Trophoblast cell (in vitro differentiated cells and primary cell): ENCODE measurements around the gene PRDM10.

ENCODE experiments used
- DNase-seq, 2 donors: peaks; one replicate each; pipeline ENCODE4 v3.0.0-alpha.2; 2016
- H2AFZ ChIP-seq: 2 replicates; pipeline ENCODE4 v1.6.1; 2013; ENCODE audit warnings: low read length, moderate library complexity, mild to moderate bottlenecking; ENCODE audit not compliant: insufficient read depth, poor library complexity
- H2AK5ac ChIP-seq: 2 replicates; pipeline ENCODE4 v1.6.1; 2013; ENCODE audit warnings: mild to moderate bottlenecking, low read length
- H2BK120ac ChIP-seq: 2 replicates; pipeline ENCODE4 v1.6.1; 2013; ENCODE audit warnings: low read length, mild to moderate bottlenecking, moderate library complexity; ENCODE audit not compliant: insufficient read depth, poor library complexity
- H2BK12ac ChIP-seq: 2 replicates; pipeline ENCODE4 v1.6.1; 2013; ENCODE audit warnings: mild to moderate bottlenecking, low read length, moderate library complexity
- H2BK5ac ChIP-seq: 2 replicates; pipeline ENCODE4 v1.6.1; 2013; ENCODE audit warnings: low read length, low read depth, moderate library complexity, mild to moderate bottlenecking; ENCODE audit not compliant: poor library complexity
- H3K14ac ChIP-seq: 2 replicates; pipeline ENCODE4 v1.6.1; 2013; ENCODE audit warnings: mild to moderate bottlenecking, low read length
- H3K18ac ChIP-seq: 2 replicates; pipeline ENCODE4 v1.6.1; 2013; ENCODE audit warnings: mild to moderate bottlenecking, low read length
- H3K23ac ChIP-seq: 2 replicates; pipeline ENCODE4 v1.6.1; 2013; ENCODE audit warnings: low read length
- H3K27ac ChIP-seq: 2 replicates; pipeline ENCODE4 v1.5.1; 2013; ENCODE audit warnings: low read depth, mild to moderate bottlenecking, inconsistent platforms, low read length, moderate library complexity
- H3K27me3 ChIP-seq: 2 replicates; pipeline ENCODE4 v1.6.1; 2013; ENCODE audit warnings: inconsistent platforms, mild to moderate bottlenecking, low read length, moderate library complexity; ENCODE audit not compliant: insufficient read depth
- H3K36me3 ChIP-seq, 2 experiments: 1 replicate in 1 of 2; 2 replicates in 1 of 2; pipeline ENCODE4 v1.6.1; 2013; ENCODE audit warnings: low read length in 2 of 2, mild to moderate bottlenecking in 2 of 2, moderate library complexity in 1 of 2; ENCODE audit not compliant: insufficient read depth in 2 of 2, control insufficient read depth in 1 of 2
- H3K4ac ChIP-seq: 2 replicates; pipeline ENCODE4 v1.6.1; 2013; ENCODE audit warnings: low read depth, mild to moderate bottlenecking, low read length, moderate library complexity
- H3K4me1 ChIP-seq, 2 experiments: 1 replicate in 1 of 2; 2 replicates in 1 of 2; pipeline ENCODE4 v1.6.1; 2013; ENCODE audit warnings: low read length in 2 of 2, mild to moderate bottlenecking in 2 of 2, moderate library complexity in 1 of 2; ENCODE audit not compliant: insufficient read depth in 2 of 2, control insufficient read depth in 1 of 2
- H3K4me2 ChIP-seq: 2 replicates; pipeline ENCODE4 v1.6.1; 2013; ENCODE audit warnings: inconsistent platforms, mild to moderate bottlenecking, low read length, moderate library complexity
- H3K4me3 ChIP-seq: 2 replicates; pipeline ENCODE4 v1.5.1; 2013; ENCODE audit warnings: mild to moderate bottlenecking, low read depth, low read length, inconsistent platforms
- H3K79me1 ChIP-seq: one replicate; pipeline ENCODE4 v1.6.1; 2013; ENCODE audit warnings: low read length
- H3K79me2 ChIP-seq: 2 replicates; pipeline ENCODE4 v1.6.1; 2013; ENCODE audit warnings: low read length, mild to moderate bottlenecking; ENCODE audit not compliant: control insufficient read depth, insufficient read depth, poor library complexity
- H3K9ac ChIP-seq: 2 replicates; pipeline ENCODE4 v1.6.1; 2013; ENCODE audit warnings: mild to moderate bottlenecking, low read length
- H3K9me3 ChIP-seq: 2 replicates; pipeline ENCODE4 v1.6.1; 2013; ENCODE audit warnings: low read depth, mild to moderate bottlenecking, control low read depth, inconsistent platforms, low read length; ENCODE audit not compliant: insufficient read depth
- H4K12ac ChIP-seq: 2 replicates; pipeline ENCODE4 v1.6.1; 2013; ENCODE audit warnings: low read depth, mild to moderate bottlenecking, low read length, moderate library complexity
- H4K8ac ChIP-seq: 2 replicates; pipeline ENCODE4 v1.6.1; 2013; ENCODE audit warnings: low read depth, mild to moderate bottlenecking, low read length, moderate library complexity
- H4K91ac ChIP-seq: one replicate; pipeline ENCODE4 v1.6.1; 2013; ENCODE audit warnings: low read depth, mild to moderate bottlenecking, low read length, moderate library complexity
- WGBS: extraction: QIAGEN DNeasy Blood & Tissue Kit; methylation state at CpG from one replicate; pipeline ENCODE4 v1.1.7; 2013; ENCODE audit warnings: missing lambda C conversion rate; ENCODE audit not compliant: insufficient read length, insufficient coverage; ENCODE audit errors: extremely low coverage; 5-methylcytosine and 5-hydroxymethylcytosine counted together

Gene PRDM10

DNA sequence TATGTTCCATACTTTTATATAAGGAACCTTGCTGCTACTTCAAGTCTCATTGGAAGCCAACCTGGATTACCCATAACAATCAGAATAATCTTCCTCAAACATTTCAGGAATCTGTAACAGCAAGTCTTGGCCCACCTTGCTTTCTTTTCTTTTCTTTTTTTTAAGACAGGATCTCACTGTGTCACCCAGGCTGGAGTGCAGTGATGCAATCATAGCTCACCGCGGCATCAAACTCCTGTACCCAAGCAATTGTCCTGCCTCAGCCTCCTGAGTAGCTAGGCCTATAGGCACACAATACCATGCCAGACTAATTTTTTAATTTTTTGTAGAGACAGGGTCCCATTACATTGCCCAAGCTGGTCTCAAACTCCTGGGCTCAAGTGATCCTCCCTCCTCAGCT is 29.3 kb upstream of the PRDM10 start:
- Histone ChIP-seq H3K79me2 (no peaks in the 10 kb centered on the region), H3K9me3 (peaks cover 3% of the 10 kb centered on the region), H3K23ac (no peak overlapping the region), H2BK12ac (no peak overlapping the region), H3K14ac (no peak overlapping the region), H3K27ac (no peak overlapping the region), H3K27me3 (no peaks in the 10 kb centered on the region), H2AFZ (no peak overlapping the region), H3K36me3 (no peaks in the 10 kb centered on the region), H2AK5ac (no peak overlapping the region), H2BK5ac (no peak overlapping the region), H3K79me1 (no peaks in the 10 kb centered on the region), H3K18ac (no peak overlapping the region), H2BK120ac (no peak overlapping the region), H4K91ac (no peak overlapping the region), H3K4me3 (no peak overlapping the region), H4K8ac (no peak overlapping the region), H3K4me1 (peaks cover 0 to 2% of the 10 kb centered on the region in 2 experiments), H4K12ac (no peak overlapping the region), H3K9ac (no peak overlapping the region), H3K4me2 (no peak overlapping the region), H3K4ac (no peak overlapping the region)
- no peak for DNase-seq
- WGBS = no CpG with 5 or more reads among the region's 2 CpGs

- H3K27ac ChIP-seq = no peak overlapping the region
- no peak overlapping the region for H3K9ac ChIP-seq
- H3K18ac ChIP-seq = no peak overlapping the region
- no peak overlapping the region for H4K91ac ChIP-seq
- no peak overlapping the region for H3K4me3 ChIP-seq
- H2AFZ ChIP-seq = no peak overlapping the region
- peaks cover 0 to 2% of the 10 kb centered on the region in 2 experiments for H3K4me1 ChIP-seq
- no peak overlapping the region for H2BK5ac ChIP-seq
- H4K8ac ChIP-seq = no peak overlapping the region
- no peak overlapping the region for H3K4ac ChIP-seq
- WGBS = no CpG with 5 or more reads among the region's 1 CpG
- H2BK120ac ChIP-seq = no peak overlapping the region
- H3K79me1 ChIP-seq = no peaks in the 10 kb centered on the region
- H3K27me3 ChIP-seq = no peaks in the 10 kb centered on the region
- no peak for DNase-seq
- H3K4me2 ChIP-seq = no peak overlapping the region
- no peak overlapping the region for H2BK12ac ChIP-seq
- no peaks in the 10 kb centered on the region for H3K36me3 ChIP-seq
- H2AK5ac ChIP-seq = no peak overlapping the region
- H4K12ac ChIP-seq = no peak overlapping the region
- no peak overlapping the region for H3K23ac ChIP-seq
- no peak overlapping the region for H3K14ac ChIP-seq
- H3K79me2 ChIP-seq = no peaks in the 10 kb centered on the region
- peaks cover 3% of the 10 kb centered on the region for H3K9me3 ChIP-seq
These were observed 28.4 kb upstream of the PRDM10 start for GRCh38 chr11:130031056-130031455.

GRCh38 chr11:130029137-130029536 is 26.5 kb upstream of the PRDM10 start:
- WGBS = no CpG with 5 or more reads among the region's 3 CpGs
- H3K79me2 ChIP-seq = no peaks in the 10 kb centered on the region
- H4K8ac ChIP-seq = no peak overlapping the region
- H3K4ac ChIP-seq = no peak overlapping the region
- H3K9ac ChIP-seq = no peak overlapping the region
- H3K27me3 ChIP-seq = no peaks in the 10 kb centered on the region
- no peak overlapping the region for H2AFZ ChIP-seq
- peaks cover 0 to 2% of the 10 kb centered on the region in 2 experiments for H3K4me1 ChIP-seq
- no peak overlapping the region for H2BK120ac ChIP-seq
- H4K91ac ChIP-seq = no peak overlapping the region
- no peak overlapping the region for H2AK5ac ChIP-seq
- no peaks in the 10 kb centered on the region for H3K36me3 ChIP-seq
- H3K27ac ChIP-seq = no peak overlapping the region
- no peak overlapping the region for H4K12ac ChIP-seq
- H3K79me1 ChIP-seq = no peaks in the 10 kb centered on the region
- DNase-seq = no peak
- H3K14ac ChIP-seq = no peak overlapping the region
- no peak overlapping the region for H3K4me2 ChIP-seq
- H2BK12ac ChIP-seq = no peak overlapping the region
- H3K23ac ChIP-seq = no peak overlapping the region
- peaks cover 3% of the 10 kb centered on the region for H3K9me3 ChIP-seq
- no peak overlapping the region for H3K4me3 ChIP-seq
- H2BK5ac ChIP-seq = no peak overlapping the region
- H3K18ac ChIP-seq = no peak overlapping the region

DNA sequence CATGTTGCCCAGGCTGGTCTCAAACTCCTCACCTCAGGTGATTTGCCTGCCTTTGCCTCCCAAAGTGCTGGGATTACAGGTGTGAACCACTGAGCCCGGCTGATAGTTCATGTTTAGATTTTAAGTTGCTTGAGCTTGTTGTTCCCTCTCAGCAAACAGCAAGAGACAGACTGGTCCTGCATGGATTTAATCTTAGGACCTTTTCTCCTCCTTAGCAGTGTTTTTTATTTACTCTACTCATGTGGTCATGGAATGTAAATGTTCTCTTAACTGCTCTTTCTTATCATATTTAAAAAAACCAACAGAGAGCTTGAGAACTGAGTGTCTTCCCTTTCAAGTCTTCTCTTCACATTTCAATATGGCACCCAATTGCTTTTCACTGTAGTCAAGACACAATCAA is 22.7 kb upstream of the PRDM10 start:
- Histone ChIP-seq H4K91ac (no peak overlapping the region), H3K4me3 (no peak overlapping the region), H4K8ac (no peak overlapping the region), H3K4ac (no peak overlapping the region), H4K12ac (no peak overlapping the region), H3K36me3 (no peaks in the 10 kb centered on the region), H3K23ac (no peak overlapping the region), H3K27me3 (no peaks in the 10 kb centered on the region), H3K4me1 (peaks cover 8 to 12% of the 10 kb centered on the region in 2 experiments), H2BK120ac (no peak overlapping the region), H3K9me3 (peaks cover 3% of the 10 kb centered on the region), H2BK12ac (no peak overlapping the region), H3K79me2 (peaks cover 3% of the 10 kb centered on the region), H3K79me1 (peaks cover 8% of the 10 kb centered on the region), H3K27ac (no peak overlapping the region), H3K9ac (no peak overlapping the region), H2AFZ (no peak overlapping the region), H2AK5ac (no peak overlapping the region), H3K18ac (no peak overlapping the region), H3K4me2 (no peak overlapping the region), H2BK5ac (no peak overlapping the region), H3K14ac (no peak overlapping the region)
- DNase-seq = no peak
- no CpG with 5 or more reads among the region's 1 CpG for WGBS
